Measurements from ENCODE around the gene TUBE1.
"Not testable (repeated sequence)": the region's sequence is repeated elsewhere in the genome, so short reads cannot be mapped to it uniquely, and the experiment has no call there.

Gene TUBE1, protein sequence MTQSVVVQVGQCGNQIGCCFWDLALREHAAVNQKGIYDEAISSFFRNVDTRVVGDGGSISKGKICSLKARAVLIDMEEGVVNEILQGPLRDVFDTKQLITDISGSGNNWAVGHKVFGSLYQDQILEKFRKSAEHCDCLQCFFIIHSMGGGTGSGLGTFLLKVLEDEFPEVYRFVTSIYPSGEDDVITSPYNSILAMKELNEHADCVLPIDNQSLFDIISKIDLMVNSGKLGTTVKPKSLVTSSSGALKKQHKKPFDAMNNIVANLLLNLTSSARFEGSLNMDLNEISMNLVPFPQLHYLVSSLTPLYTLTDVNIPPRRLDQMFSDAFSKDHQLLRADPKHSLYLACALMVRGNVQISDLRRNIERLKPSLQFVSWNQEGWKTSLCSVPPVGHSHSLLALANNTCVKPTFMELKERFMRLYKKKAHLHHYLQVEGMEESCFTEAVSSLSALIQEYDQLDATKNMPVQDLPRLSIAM

GRCh38 chr6:112087136-112087911, at the start of gene TUBE1, which contains the start of gene FAM229B:
TUBE1 (minus strand) TSS chr6:112087482; CDS start chr6:112087434, 48 bp downstream.
FAM229B (plus strand) TSS chr6:112087591; CDS start chr6:112099284, 11,693 bp downstream.
- peak; percentile 96 for DNase-seq (ENCODE audit: low read depth)

GRCh38 chr6:112130878-112131277, 43.6 kb upstream of the TUBE1 start:
- no peak for DNase-seq (ENCODE audit: low read depth)

GRCh38 chr6:112128208-112128607, 40.9 kb upstream of the TUBE1 start:
- no peak for DNase-seq (ENCODE audit: low read depth)

GRCh38 chr6:112123982-112124381, 36.7 kb upstream of the TUBE1 start:
- no peak for DNase-seq (ENCODE audit: low read depth)

DNA sequence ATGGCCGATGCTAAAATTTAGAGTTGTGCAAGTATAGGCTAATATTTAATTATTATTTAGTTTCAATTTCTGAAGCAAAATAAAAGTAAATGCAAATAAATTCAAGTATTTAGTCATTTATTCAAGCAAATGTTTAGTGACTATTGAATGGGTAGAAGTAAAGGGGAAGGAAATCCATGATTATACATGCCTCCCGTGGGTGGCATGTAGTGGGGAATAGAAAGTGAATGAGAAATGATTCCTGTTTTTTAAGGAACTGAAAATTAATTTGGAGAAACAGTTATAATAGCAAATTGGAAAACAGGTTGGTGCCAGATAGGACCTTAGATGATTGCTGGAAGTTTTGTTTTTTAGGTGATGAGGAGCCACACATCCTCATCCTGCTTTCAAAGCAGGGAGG, 35.5 kb upstream of the TUBE1 start:
- DNase-seq (ENCODE audit: low read depth), result no peak

GRCh38 chr6:112118034-112118433, 30.8 kb upstream of the TUBE1 start:
- DNase-seq (ENCODE audit: low read depth), result no peak

GRCh38 chr6:112117554-112117953, 30.3 kb upstream of the TUBE1 start:
- DNase-seq (ENCODE audit: low read depth), result no peak

DNA sequence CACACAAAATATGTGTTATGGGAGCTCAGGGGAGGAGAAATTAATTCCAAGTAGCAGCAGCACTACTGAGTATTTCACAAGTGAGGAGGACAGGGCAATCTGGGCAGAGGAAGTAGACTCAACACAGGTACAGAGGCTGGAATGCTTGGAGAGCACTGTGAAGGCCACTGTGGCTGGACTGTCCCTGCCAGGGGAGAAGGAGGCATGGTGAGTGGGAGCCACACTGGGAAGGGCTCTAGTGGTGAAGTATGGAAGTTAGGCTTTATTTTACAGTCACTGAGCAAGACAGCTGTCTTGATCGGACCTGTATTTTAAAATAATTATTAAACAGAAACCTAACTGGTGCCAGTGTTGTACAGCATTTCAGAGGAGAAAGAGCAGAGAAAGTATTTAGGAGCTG, 28.9 kb upstream of the TUBE1 start:
- no peak for DNase-seq (ENCODE audit: low read depth)

GRCh38 chr6:112114577-112115223, 27.4 kb upstream of the TUBE1 start:
- no peak for DNase-seq (ENCODE audit: low read depth)

DNA sequence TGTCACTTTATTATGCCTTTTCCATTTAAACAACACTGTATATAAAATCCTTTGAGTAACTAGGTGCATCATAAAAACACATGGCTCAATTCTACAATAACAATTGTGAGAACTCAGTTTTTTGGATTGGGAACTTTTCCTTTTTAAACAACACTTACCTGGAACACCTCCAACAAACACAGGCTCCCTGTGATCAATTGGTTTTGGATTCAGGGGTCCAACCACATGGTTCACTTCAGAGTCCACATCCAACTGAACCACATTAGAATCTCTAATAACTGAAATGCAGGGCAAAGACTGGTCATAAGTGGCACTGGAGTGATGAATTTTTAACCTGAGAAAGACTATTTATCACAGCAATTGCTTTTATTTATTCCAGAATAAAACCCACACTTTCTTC, 26.6 kb upstream of the TUBE1 start:
- DNase-seq (ENCODE audit: low read depth), result no peak

- no peak for DNase-seq (ENCODE audit: low read depth)
Observed at GRCh38 chr6:112113431-112113830, 26.1 kb upstream of the TUBE1 start.

- no peak for DNase-seq (ENCODE audit: low read depth)
Observed at GRCh38 chr6:112109262-112109661, 22.0 kb upstream of the TUBE1 start.

- no peak for DNase-seq (ENCODE audit: low read depth)
Observed at GRCh38 chr6:112106562-112106961, 19.3 kb upstream of the TUBE1 start.

DNA sequence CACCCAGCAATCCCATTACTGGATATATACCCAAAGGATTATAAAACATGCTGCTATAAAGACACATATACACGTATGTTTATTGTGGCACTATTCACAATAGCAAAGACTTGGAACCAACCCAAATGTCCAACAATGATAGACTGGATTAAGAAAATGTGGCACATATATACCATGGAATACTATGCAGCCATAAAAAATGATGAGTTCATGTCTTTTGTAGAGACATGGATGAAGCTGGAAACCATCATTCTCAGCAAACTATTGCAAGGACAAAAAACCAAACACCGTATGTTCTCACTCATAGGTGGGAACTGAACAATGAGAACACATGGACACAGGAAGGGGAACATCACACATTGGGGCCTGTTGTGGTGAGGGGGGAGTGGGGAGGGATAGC, 18.7 kb upstream of the TUBE1 start:
- not testable (repeated sequence) for DNase-seq (ENCODE audit: low read depth)

DNA sequence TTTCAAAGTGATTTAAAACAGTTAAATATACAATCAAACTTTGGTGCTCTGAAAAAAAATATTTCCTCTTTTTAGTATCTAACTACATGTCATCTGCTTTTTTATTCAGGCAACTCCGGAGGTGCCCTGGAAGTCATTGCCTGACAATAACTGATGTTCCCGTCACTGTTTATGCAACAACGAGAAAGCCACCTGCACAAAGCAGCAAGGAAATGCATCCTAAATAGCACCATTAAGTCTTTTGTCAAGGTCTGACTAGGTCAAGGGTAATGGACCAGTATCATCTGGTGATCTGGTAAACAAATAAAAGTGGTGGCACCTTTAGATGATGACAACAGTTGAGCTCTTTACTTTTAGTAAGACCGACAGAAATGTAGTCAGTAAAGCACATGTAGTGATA, 13.3 kb upstream of the TUBE1 start:
- no peak for DNase-seq (ENCODE audit: low read depth)

GRCh38 chr6:112096901-112097300, 9.6 kb upstream of the TUBE1 start:
- no peak for DNase-seq (ENCODE audit: low read depth)

GRCh38 chr6:112087916-112088315, 634 bp upstream of the TUBE1 start:
- no peak for DNase-seq (ENCODE audit: low read depth)

DNA sequence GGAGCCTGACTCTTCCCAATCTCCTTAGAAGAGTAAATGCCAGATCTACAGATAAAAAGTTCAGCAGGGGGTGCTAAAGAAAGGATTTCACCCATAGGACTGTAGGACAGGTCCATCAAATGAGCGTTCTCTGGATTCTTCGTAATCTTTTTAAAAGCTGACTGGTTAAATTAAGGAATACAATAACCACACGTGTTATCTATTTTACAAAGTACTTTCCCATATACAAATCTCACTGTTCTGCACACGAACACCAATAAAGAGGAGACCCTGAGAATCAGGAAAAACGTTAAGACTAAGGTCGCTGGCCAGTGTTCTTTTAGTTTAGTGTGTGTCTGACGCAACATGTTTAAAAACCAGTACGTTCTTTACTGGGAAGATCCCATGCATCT, 542 bp downstream of the TUBE1 start:
- DNase-seq (ENCODE audit: low read depth), result no peak

DNA sequence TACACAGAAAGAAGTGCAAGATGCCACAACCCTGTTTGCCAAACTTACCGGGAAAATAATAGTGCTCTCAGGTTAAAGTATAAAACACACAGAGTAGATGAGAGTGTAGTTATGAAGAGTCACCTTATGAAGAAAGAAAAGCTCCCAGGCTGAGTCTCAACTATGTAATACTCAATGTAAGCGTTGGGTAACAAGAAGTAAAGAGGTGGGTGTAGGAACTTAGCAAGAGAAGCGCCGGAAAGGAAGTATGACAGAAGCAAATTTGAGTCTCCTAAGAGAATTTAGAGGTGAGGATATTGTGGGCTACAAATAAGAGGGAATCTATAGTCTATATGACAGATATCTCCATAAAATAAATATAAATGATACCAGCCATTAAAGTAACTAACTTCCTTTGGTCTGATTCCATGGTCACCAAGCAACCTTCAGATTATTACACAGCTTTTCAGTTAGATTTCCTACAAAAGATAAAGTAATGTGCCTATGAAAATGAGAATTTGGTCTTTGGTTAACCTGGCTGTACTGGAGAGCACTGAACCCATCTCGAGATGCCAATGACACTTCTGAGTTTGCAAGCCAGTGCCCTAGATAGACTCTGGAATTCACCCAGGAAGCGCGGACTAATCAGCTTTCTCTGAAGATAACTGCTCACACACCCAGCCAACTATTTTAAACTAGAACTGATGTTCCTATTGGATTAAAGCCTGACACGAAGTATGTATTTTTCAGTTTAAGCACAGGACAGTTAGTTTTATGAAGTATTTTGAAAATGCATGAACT, 1.8 kb downstream of the TUBE1 start:
- DNase-seq (ENCODE audit: low read depth), result no peak

- no peak for DNase-seq (ENCODE audit: low read depth)
Observed at GRCh38 chr6:112081569-112081968, 5.7 kb downstream of the TUBE1 start.

- no peak for DNase-seq (ENCODE audit: low read depth)
Observed at GRCh38 chr6:112066606-112067005, 20.7 kb downstream of the TUBE1 start.
